Activated CD4-positive, CD25-positive, alpha-beta regulatory T cell treated with anti-CD3 and anti-CD28 coated beads, Interleukin-2, amount 50 U/mL, for 16 hours (primary cell): ENCODE data around the gene REG1B.
"Not testable (repeated sequence)": the region's sequence is repeated elsewhere in the genome, so short reads cannot be mapped to it uniquely, and the experiment has no call there.

Experiments
- DNase-seq: peaks from one replicate; pipeline ENCODE4 v3.0.0-alpha.2; 2020; ENCODE audit warnings: low read depth, low spot score

Gene REG1B

GRCh38 chr2:79084495-79085135, 3.2 kb downstream of the REG1B start:
- DNase-seq, result no peak

- no peak for DNase-seq
Observed at GRCh38 chr2:79083597-79084251, 4.1 kb downstream of the REG1B start.

- no peak for DNase-seq
Observed at GRCh38 chr2:79082987-79083386, 4.8 kb downstream of the REG1B start.

GRCh38 chr2:79071078-79071477, 16.7 kb downstream of the REG1B start:
- DNase-seq, result no peak

- no peak for DNase-seq
Observed at GRCh38 chr2:79065201-79065600, 22.6 kb downstream of the REG1B start.

GRCh38 chr2:79054769-79055168, 33.0 kb downstream of the REG1B start:
- not testable (repeated sequence) for DNase-seq

GRCh38 chr2:79053486-79053885, 34.3 kb downstream of the REG1B start:
- DNase-seq, result not testable (repeated sequence)

- no peak for DNase-seq
Observed at GRCh38 chr2:79041032-79041448, 46.8 kb downstream of the REG1B start.

GRCh38 chr2:79039944-79040343, 47.8 kb downstream of the REG1B start:
- DNase-seq, result no peak
